Keratinocyte (primary cell): ENCODE results near the gene INTS1. TPM values are rescaled to one million over a fixed set of nuclear protein-coding genes. Genes with fewer than 3 reads are reported as not detected.

Experiments used
- DNase-seq: peaks from one replicate; pipeline ENCODE4 v3.0.0-alpha.2; 2011; ENCODE audit warnings: low read depth, missing footprints, low spot score
- FAIRE-seq: peaks from 2 replicates; lab custom pipeline; 2011; peaks lifted over from hg19 to GRCh38; lab: Jason Lieb, UNC
- H2AFZ ChIP-seq: 2 replicates; pipeline ENCODE4 v1.6.0; 2012; ENCODE audit warnings: low read length, control low read depth, inconsistent platforms; ENCODE audit not compliant: control insufficient read depth
- H3K27ac ChIP-seq: 2 replicates; pipeline ENCODE4 v1.5.1; 2011; ENCODE audit warnings: low read length; ENCODE audit not compliant: control insufficient read depth, insufficient read depth
- H3K27me3 ChIP-seq: 3 replicates; pipeline ENCODE4 v1.6.0; 2011; ENCODE audit warnings: low read length; ENCODE audit not compliant: control insufficient read depth, insufficient read depth; ENCODE audit errors: extremely low read depth
- H3K36me3 ChIP-seq, 2 experiments: 2 replicates in 1 of 2; 3 replicates in 1 of 2; pipeline ENCODE4 v1.5.1; 2011; ENCODE audit warnings: low read length in 2 of 2, mild to moderate bottlenecking in 1 of 2; ENCODE audit not compliant: control insufficient read depth in 2 of 2, insufficient read depth in 2 of 2; ENCODE audit errors: extremely low read depth in 1 of 2
- H3K4me1 ChIP-seq: 3 replicates; pipeline ENCODE4 v1.5.1; 2011; ENCODE audit warnings: low read length; ENCODE audit not compliant: control insufficient read depth, insufficient read depth; ENCODE audit errors: extremely low read depth
- H3K4me2 ChIP-seq: 3 replicates; pipeline ENCODE4 v1.6.0; 2011; ENCODE audit warnings: low read depth, low read length; ENCODE audit not compliant: control insufficient read depth, insufficient read depth; ENCODE audit errors: extremely low read depth
- H3K4me3 ChIP-seq, 3 experiments: fragments of 200-600 bp in 1 of 3; sonication (generic) in 1 of 3; 2 replicates in 2 of 3; 3 replicates in 1 of 3; pipeline ENCODE4 v1.5.1; 2011 to 2016; ENCODE audit warnings: low read length in 3 of 3, mild to moderate bottlenecking in 3 of 3, control low read depth in 2 of 3, inconsistent platforms in 1 of 3, low read depth in 1 of 3, mixed read lengths in 1 of 3, mixed run types in 1 of 3, moderate library complexity in 1 of 3; ENCODE audit not compliant: control insufficient read depth in 2 of 3, insufficient read depth in 2 of 3; ENCODE audit errors: extremely low read depth in 1 of 3
- H3K79me2 ChIP-seq: 2 replicates; pipeline ENCODE4 v1.6.0; 2012; ENCODE audit warnings: low read length; ENCODE audit not compliant: control insufficient read depth, insufficient read depth
- H3K9ac ChIP-seq: 3 replicates; pipeline ENCODE4 v1.6.0; 2011; ENCODE audit warnings: low read length; ENCODE audit not compliant: control insufficient read depth, insufficient read depth; ENCODE audit errors: extremely low read depth
- H3K9me1 ChIP-seq: 3 replicates; pipeline ENCODE4 v1.6.0; 2011; ENCODE audit warnings: low read length; ENCODE audit not compliant: control insufficient read depth, insufficient read depth; ENCODE audit errors: extremely low read depth
- H3K9me3 ChIP-seq: 2 replicates; pipeline ENCODE4 v1.5.1; 2012; ENCODE audit warnings: low read depth, low read length; ENCODE audit not compliant: control insufficient read depth
- H4K20me1 ChIP-seq: 3 replicates; pipeline ENCODE4 v1.6.0; 2011; ENCODE audit warnings: low read length; ENCODE audit not compliant: control insufficient read depth, insufficient read depth; ENCODE audit errors: extremely low read depth
- EZH2 ChIP-seq: IDR thresholded peaks from one replicate; pipeline ENCODE4 v1.6.1; 2012; ENCODE audit warnings: inconsistent platforms, mild to moderate bottlenecking, low read length, moderate library complexity
- dilution Hi-C: fragments of 300-500 bp; cut with MboI; formaldehyde crosslinking; loops from one replicate; pipeline ENCODE4 v1.7.0; 2020; ENCODE audit warnings: low sequenced_read_pairs; ENCODE audit not compliant: extremely low pct_ligation_motif_present
- polyA plus RNA-seq, 5 experiments: library from polyadenylated mRNA; depleted of rRNA in 3 of 5; stranded (reverse) in 3 of 5; stranded (forward) in 1 of 5; unstranded in 1 of 5; fragments of >200 nt; gene quantifications; 1 replicate in 1 of 5; 2 replicates in 3 of 5; 3 replicates in 1 of 5; pipeline versions ENCODE4 v1.2.1 to v1.2.3, GENCODE V29; 2011 to 2012; ENCODE audit warnings: missing spikeins in 2 of 5, low read depth in 1 of 5, low replicate concordance in 1 of 5
- TF ChIP-seq, protein P1 (sequence below), 3 experiments: IDR thresholded peaks in 1 of 3; conservative IDR thresholded peaks in 1 of 3; optimal IDR thresholded peaks in 1 of 3; 2 replicates in 2 of 3; 3 replicates in 1 of 3; pipeline versions ENCODE3 to v1.5.1; 2011; ENCODE audit warnings: low read length in 3 of 3, mild to moderate bottlenecking in 3 of 3, moderate library complexity in 2 of 3, control low read depth in 1 of 3, inconsistent platforms in 1 of 3; ENCODE audit not compliant: insufficient read depth in 2 of 3; ENCODE audit errors: extremely low read depth in 1 of 3

Gene INTS1
- polyA plus RNA-seq, 1 donor (not counting 4 experiments of a cell fraction or from before 2014, with no cell fraction given), result 10.6 TPM

DNA sequence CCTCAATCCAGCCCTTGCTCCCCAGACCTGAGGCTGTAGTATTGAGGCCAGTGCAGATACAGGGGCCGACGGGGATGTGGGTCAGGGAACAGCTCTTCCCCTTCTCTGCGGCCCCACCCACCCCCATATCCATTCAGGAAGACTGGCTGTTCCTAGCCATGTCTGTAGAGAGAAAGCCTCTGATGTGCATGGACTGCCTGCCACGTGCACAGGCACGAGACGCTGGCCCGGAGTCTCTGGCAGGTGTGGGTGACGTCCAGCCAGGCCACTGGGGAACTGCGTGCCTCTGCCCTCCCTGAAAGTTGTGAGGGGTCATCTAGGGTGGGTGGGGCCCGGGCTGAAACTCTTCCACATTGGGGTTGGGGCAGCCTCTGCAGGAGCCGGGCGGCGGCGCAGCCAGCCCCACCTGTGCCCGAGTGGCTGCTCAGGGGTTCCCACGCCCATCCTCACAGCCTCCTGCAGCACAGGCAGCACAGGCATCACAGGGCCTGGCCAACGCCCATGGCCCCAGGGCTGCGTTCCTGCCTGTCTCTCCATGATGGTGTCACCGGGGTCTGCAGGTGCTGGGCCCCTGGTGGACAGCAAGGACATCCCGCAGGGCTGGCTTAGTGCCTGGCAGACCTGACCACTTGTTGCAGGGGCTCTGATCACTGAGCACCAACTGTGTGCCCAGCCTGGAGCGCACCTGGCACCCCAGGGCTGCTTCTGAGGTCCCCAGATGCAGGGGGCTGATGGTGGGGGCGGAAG is 72.4 kb downstream of the INTS1 start:
- Histone ChIP-seq H3K4me2 (no peak overlapping the region), H3K36me3 (peaks cover 4 to 5% of the 10 kb centered on the region in 2 experiments), H3K27me3 (peaks cover 10% of the 10 kb centered on the region), H3K4me1 (no peaks in the 10 kb centered on the region), H3K27ac (no peak overlapping the region), H3K9ac (no peak overlapping the region), H3K9me1 (no peaks in the 10 kb centered on the region), H4K20me1 (peaks cover 4% of the 10 kb centered on the region), H3K4me3 (no peak overlapping the region), H3K79me2 (no peaks in the 10 kb centered on the region), H3K9me3 (no peaks in the 10 kb centered on the region), H2AFZ (no peak overlapping the region)
- no peak for TF ChIP-seq EZH2
- TF ChIP-seq, protein P1, sequence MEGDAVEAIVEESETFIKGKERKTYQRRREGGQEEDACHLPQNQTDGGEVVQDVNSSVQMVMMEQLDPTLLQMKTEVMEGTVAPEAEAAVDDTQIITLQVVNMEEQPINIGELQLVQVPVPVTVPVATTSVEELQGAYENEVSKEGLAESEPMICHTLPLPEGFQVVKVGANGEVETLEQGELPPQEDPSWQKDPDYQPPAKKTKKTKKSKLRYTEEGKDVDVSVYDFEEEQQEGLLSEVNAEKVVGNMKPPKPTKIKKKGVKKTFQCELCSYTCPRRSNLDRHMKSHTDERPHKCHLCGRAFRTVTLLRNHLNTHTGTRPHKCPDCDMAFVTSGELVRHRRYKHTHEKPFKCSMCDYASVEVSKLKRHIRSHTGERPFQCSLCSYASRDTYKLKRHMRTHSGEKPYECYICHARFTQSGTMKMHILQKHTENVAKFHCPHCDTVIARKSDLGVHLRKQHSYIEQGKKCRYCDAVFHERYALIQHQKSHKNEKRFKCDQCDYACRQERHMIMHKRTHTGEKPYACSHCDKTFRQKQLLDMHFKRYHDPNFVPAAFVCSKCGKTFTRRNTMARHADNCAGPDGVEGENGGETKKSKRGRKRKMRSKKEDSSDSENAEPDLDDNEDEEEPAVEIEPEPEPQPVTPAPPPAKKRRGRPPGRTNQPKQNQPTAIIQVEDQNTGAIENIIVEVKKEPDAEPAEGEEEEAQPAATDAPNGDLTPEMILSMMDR (optimal IDR thresholded peaks at IDR 0.05 in 1 of 3, IDR thresholded peaks at IDR 0.05 in 1 of 3, conservative IDR thresholded peaks at IDR 0.05 in 1 of 3; ENCODE audit: extremely low read depth in 1 of 3, insufficient read depth in 2 of 3, low read length in 3 of 3), result no peak
- no peak for DNase-seq
- dilution Hi-C loops, result no loop called here
- no peak for FAIRE-seq

DNA sequence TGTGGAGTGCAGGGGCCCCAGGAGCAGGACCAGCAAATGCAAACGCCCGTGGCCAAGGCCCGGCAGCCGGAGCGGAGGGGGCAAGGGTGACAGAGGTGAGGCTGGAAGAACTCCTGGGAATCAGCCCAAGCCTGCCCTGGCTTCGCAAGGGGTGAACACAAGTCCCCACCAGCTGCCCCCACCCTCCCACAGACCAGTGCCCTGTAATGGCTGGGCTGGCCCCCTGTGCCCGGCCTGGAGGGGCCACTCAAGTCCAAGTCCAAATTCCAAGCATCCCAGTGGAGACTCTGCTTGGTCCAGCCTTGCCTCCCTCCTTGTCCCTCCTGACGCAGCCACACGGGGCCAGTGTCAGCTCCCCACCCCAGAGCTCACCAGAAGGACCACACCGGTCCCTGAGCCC is 73.0 kb downstream of the INTS1 start:
- no peaks in the 10 kb centered on the region for H3K9me1 ChIP-seq
- FAIRE-seq (no peak), DNase-seq (no peak)
- no peak overlapping the region for H2AFZ ChIP-seq
- peaks cover 10% of the 10 kb centered on the region for H3K27me3 ChIP-seq
- TF ChIP-seq, protein P1 (optimal IDR thresholded peaks at IDR 0.05 in 1 of 3, IDR thresholded peaks at IDR 0.05 in 1 of 3, conservative IDR thresholded peaks at IDR 0.05 in 1 of 3; ENCODE audit: extremely low read depth in 1 of 3, insufficient read depth in 2 of 3, low read length in 3 of 3), result no peak
- no peak for TF ChIP-seq EZH2
- H3K9me3 ChIP-seq, result no peaks in the 10 kb centered on the region
- no peaks in the 10 kb centered on the region for H3K4me1 ChIP-seq
- dilution Hi-C loops, result no loop called here
- no peak overlapping the region for H3K9ac ChIP-seq
- H3K36me3 ChIP-seq, result peaks cover 4% of the 10 kb centered on the region in 2 experiments
- no peak overlapping the region for H3K4me3 ChIP-seq
- H3K4me2 ChIP-seq, result no peak overlapping the region
- H4K20me1 ChIP-seq, result peaks cover 4% of the 10 kb centered on the region
- H3K27ac ChIP-seq, result no peak overlapping the region
- no peaks in the 10 kb centered on the region for H3K79me2 ChIP-seq
